Measurements from ENCODE around the gene SLC38A2. TPM values are rescaled to one million over a fixed set of nuclear protein-coding genes. Genes with fewer than 3 reads are reported as not detected.
A peak's percentile ranks its signal among the peaks of the same experiment; 100 is the strongest.

Gene SLC38A2
- total RNA-seq, 1 experiment from 2014 or later = 341 TPM

DNA sequence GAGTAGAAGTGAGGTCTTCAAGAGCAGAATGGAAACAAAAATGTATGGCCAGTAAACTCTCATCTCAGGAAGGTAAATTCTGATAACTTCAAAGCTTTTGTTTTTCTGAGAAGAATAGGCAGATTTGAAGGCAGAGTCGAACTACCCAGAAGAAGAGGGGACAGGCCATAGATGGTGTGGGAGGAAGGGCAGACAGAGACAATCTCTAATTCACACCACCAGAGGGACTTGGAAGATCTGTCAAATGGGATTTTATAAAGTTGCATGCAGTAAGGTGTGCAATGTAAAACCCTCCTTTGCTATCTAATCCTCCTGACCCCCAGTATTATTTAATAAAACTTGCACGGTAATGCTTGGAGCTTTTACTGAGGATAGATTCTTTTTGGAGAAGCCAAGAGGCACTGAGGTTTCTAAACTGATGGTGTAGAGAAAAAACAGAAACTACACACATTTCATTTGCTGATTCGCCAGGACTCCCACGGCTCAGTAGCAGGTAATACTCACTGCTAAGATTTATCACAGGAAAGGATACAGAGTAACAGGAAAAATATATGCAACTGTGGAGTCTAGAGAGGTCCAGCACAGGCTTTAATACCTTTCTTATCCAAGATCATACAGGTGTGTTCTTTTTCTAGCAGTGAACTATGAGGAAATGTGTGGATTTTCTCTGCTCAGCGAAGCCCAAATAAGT, 18.3 kb downstream of the SLC38A2 start:
- BruUV-seq (replicated peaks) = no TSS peak
- Histone ChIP-seq H3K4me1 (ENCODE audit: control insufficient read depth, insufficient read depth, low read length) (peaks cover 21% of the 10 kb centered on the region), H3K27me3 (ENCODE audit: control insufficient read depth, insufficient read depth, low read length) (no peaks in the 10 kb centered on the region), H3K27ac (ENCODE audit: low read length) (no peak overlapping the region), H3K4me3 (ENCODE audit: low read depth in 2 of 2, low read length in 2 of 2) (no peak overlapping the region), H3K36me3 (ENCODE audit: control insufficient read depth, insufficient read depth, low read length) (0 out of 2 replicates have a peak, but pooled peaks cover 3% of the 10 kb centered on the region), H3K9me3 (ENCODE audit: control insufficient read depth, insufficient read depth, low read depth, low read length) (no peaks in the 10 kb centered on the region)
- ChIA-PET CTCF (no interaction called here), POLR2A (no interaction called here)
- intact Hi-C loops (cut with micrococcal nuclease; ENCODE audit: unreplicated experiment) = no loop called here
- TF ChIP-seq POLR2AphosphoS5 (IDR thresholded peaks at IDR 0.05; ENCODE audit: low read depth, low read length) (no peak), TCF7L2 (IDR thresholded peaks at IDR 0.05; ENCODE audit: low read depth, low read length) (no peak), SIN3A (IDR thresholded peaks at IDR 0.05; ENCODE audit: borderline replicate concordance, insufficient read depth, low read depth, low read length) (no peak), CTCF (IDR thresholded peaks at IDR 0.05) (peak; percentile 36)
- TF ChIP-seq, protein P1, sequence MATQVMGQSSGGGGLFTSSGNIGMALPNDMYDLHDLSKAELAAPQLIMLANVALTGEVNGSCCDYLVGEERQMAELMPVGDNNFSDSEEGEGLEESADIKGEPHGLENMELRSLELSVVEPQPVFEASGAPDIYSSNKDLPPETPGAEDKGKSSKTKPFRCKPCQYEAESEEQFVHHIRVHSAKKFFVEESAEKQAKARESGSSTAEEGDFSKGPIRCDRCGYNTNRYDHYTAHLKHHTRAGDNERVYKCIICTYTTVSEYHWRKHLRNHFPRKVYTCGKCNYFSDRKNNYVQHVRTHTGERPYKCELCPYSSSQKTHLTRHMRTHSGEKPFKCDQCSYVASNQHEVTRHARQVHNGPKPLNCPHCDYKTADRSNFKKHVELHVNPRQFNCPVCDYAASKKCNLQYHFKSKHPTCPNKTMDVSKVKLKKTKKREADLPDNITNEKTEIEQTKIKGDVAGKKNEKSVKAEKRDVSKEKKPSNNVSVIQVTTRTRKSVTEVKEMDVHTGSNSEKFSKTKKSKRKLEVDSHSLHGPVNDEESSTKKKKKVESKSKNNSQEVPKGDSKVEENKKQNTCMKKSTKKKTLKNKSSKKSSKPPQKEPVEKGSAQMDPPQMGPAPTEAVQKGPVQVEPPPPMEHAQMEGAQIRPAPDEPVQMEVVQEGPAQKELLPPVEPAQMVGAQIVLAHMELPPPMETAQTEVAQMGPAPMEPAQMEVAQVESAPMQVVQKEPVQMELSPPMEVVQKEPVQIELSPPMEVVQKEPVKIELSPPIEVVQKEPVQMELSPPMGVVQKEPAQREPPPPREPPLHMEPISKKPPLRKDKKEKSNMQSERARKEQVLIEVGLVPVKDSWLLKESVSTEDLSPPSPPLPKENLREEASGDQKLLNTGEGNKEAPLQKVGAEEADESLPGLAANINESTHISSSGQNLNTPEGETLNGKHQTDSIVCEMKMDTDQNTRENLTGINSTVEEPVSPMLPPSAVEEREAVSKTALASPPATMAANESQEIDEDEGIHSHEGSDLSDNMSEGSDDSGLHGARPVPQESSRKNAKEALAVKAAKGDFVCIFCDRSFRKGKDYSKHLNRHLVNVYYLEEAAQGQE (IDR thresholded peaks at IDR 0.05; ENCODE audit: insufficient read depth in 1 of 2, low read depth in 2 of 2, low read length in 1 of 2) = no peak
- in situ Hi-C loops (cut with HindIII; ENCODE audit: low pct_unique_long_range_greater_than_20kb, low sequenced_read_pairs) = no loop called here
- DNase-seq (ENCODE audit: low read depth, low spot score) (no peak), ATAC-seq (no peak)

- in situ Hi-C loops (cut with HindIII; ENCODE audit: low pct_unique_long_range_greater_than_20kb, low sequenced_read_pairs) = no loop called here
Observed at GRCh38 chr12:46351886-46352650, 20.5 kb downstream of the SLC38A2 start.

More at GRCh38 chr12:46351886-46352650, 20.5 kb downstream of the SLC38A2 start:
- H3K4me3 ChIP-seq (ENCODE audit: low read depth in 2 of 2, low read length in 2 of 2) = no peak overlapping the region
- intact Hi-C loops (cut with micrococcal nuclease; ENCODE audit: unreplicated experiment) = no loop called here
- TF ChIP-seq CTCF (IDR thresholded peaks at IDR 0.05) = no peak
- no peak for TF ChIP-seq TCF7L2 (IDR thresholded peaks at IDR 0.05; ENCODE audit: low read depth, low read length)
- no peak for TF ChIP-seq POLR2AphosphoS5 (IDR thresholded peaks at IDR 0.05; ENCODE audit: low read depth, low read length)
- TF ChIP-seq, protein P1 (IDR thresholded peaks at IDR 0.05; ENCODE audit: insufficient read depth in 1 of 2, low read depth in 2 of 2, low read length in 1 of 2) = no peak
- TF ChIP-seq SIN3A (IDR thresholded peaks at IDR 0.05; ENCODE audit: borderline replicate concordance, insufficient read depth, low read depth, low read length) = no peak
- H3K4me1 ChIP-seq (ENCODE audit: control insufficient read depth, insufficient read depth, low read length) = peaks cover 3% of the 10 kb centered on the region
- BruUV-seq (replicated peaks) = no TSS peak
- CTCF ChIA-PET = no interaction called here
- POLR2A ChIA-PET = no interaction called here
- H3K27me3 ChIP-seq (ENCODE audit: control insufficient read depth, insufficient read depth, low read length) = no peaks in the 10 kb centered on the region
- ATAC-seq = no peak
- H3K27ac ChIP-seq (ENCODE audit: low read length) = no peak overlapping the region
- no peak for DNase-seq (ENCODE audit: low read depth, low spot score)
- no peaks in the 10 kb centered on the region for H3K36me3 ChIP-seq (ENCODE audit: control insufficient read depth, insufficient read depth, low read length)
- H3K9me3 ChIP-seq (ENCODE audit: control insufficient read depth, insufficient read depth, low read depth, low read length) = no peaks in the 10 kb centered on the region
